HG03064 (cell line): ENCODE results near the gene ST3GAL4.

Experiments
- ATAC-seq: cut with Tn5 transposase; IDR thresholded peaks from one replicate; pipeline ENCODE4 v1.9.1; 2021; ENCODE audit warnings: low read depth; ENCODE audit not compliant: unreplicated experiment

The ST3GAL4 gene

DNA sequence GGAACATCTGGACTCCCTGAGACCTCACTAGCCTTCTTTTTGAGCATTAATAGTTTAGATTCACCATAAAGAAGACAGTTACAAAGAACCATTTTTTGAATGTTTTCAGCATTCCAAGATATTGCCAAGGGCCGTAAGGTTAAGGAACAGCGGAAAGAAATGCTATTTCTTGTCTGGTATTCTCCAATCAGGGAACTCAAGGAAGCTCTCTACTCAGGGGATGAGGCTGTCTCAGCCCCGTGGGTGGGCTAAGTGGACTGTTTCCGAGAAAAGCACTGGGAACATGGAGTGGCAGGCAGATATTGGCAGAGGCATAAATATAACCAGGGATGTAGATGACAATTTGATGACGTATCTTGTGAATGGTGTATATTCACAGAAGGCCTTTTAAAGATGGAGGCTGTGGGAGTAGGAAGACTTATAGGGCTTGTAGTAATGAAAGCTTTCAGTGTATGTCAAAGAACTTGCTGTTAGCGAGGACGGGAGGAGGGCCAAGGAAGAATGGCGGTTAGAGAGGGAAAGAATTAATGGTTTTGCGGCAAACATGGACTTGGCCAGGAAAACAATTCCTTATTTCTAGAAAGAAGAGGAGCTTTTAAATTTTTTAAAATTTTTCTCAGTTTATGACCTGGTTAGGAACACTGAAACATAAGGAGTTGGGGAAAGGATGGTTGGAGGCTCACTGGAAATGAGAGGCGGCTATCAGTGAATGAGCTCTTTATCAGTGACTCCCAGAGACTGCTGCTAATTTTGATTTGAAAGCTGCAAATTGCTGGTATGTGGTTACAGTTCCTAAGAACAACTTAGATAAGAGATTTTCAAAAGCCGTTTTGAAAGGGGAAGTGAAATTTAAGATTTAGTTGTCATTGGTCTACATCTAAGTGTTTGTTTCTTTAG, 64.6 kb downstream of the ST3GAL4 start:
- ATAC-seq, result peak; percentile 68

DNA sequence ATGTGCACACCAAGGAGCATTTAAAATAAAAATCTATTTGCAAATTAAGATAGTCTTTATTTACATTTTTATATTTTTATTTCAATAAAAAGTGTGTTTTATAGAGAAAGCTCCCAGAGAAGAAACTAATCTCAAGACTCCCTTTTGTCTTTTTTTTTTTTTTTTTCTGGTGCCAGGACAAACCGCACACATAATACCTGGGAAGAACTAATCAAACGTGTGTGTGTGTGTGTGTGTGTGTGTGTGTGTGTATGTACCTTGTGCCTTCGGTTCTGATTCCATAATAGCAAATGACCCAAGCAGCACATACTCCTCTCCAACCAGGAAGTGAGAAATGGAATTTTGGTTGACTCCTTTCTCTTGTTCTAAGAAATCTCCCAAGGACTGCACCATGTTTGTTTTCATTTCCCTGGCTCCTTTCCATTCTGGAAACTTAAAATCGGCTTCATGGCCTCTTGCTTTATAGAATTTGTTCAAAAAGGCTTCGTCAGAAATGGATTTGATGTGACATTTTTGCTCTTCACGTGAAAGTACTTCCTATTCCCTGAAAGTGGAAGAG, 65.3 kb downstream of the ST3GAL4 start:
- no peak for ATAC-seq

DNA sequence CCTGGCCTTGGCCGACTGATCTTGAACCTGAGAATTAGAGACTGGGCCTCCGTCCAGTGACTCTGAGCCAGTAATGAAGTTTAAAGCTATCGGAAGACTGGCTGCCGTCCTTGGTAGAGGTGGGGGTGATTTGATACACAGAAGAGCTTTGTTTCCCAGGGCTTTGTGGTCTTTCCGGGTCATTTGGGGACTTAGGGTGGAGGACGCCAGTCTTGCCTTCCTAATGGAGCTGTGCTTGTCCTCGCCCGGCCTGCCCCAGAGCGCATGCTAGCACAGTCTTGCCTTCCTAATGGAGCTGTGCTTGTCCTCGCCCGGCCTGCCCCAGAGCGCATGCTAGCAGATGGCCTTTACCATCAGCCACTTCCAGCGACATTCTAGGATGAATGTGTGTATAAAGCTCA, 65.8 kb downstream of the ST3GAL4 start:
- no peak for ATAC-seq

DNA sequence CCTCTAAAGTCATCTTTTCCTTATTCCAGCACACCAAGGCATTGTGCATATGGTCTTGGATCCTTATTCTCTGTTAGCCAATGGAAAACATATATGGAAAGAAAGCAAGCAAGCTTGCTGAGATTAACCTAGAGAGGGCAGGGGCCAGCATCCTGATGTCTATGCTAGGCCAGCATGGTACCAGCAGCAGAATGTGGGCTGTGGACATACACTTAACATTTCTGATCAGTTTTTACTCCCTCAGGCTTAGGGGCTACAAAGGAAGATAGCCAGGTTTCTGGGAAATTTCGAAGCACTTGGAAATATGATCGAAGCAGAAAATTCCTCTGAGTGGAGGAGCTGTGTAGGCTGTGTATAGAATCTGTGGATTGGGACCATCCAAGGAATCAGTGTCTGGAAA, 67.0 kb downstream of the ST3GAL4 start:
- ATAC-seq, result no peak

DNA sequence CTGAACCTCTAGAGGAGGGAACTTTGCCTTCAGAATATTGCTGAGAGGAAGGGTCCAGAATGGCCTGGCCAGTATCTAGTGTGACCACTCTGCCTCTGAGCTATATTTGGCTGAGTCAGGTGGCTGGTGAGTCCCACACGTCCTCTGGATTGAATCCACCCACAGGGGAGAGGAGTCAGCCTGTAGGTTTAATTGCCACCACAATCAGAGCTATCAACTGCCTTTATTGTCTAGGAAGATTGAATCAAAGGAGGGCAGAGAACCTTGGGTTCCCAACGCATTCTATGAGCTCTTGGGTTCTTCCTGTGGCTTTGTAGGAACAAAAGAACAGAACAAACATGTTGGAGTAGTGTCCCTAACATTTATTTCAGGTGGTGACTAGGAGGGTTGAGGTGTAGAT, 67.7 kb downstream of the ST3GAL4 start:
- ATAC-seq, result no peak

DNA sequence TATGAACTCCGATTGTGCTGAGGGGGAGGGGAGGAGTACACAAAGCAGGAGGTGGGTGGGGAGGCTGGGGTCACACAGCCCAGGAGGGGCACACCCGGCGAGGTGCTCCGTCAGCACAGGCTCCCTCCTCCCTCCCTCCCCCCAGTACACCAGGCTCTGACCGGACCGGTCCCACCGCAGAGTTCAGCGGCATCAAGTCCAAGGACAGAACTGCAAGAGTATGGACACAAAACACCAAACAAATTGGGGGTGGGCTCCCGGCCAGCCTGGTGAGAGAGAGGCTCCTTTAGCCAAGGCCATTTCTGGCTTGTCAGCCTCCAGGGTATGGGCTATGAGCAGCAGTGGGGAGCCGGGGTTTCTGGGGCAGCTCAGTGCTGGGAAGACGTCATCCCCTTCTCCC, 68.3 kb downstream of the ST3GAL4 start:
- no peak for ATAC-seq

DNA sequence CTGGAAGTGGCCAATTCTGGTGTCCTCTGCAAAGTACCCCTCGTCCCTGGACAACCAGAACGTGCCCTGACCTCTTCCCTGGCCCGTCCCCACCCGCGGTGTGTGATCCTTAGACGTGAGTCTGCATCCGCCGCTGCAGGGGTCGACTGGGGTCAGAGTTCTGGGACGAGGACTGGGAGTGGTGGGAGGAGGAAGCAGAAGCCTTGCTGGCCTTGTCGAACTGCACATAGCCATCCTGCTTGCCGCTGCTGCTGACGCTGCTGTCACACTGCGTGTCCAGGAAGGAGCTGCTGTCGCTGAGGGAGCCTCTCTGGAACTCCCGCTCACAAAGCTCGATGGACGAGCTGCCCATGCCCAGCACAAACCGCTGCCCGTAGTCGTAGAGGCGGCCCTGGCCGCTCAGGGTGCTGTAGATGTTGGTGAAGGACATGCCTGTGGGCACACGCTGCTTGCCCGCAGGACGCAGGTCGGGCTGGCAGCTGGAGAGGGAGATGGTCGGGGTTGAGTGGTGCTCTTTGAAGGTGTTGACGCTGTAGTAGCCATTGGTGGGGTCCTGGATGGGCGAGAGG, 69.1 kb downstream of the ST3GAL4 start:
- no peak for ATAC-seq

DNA sequence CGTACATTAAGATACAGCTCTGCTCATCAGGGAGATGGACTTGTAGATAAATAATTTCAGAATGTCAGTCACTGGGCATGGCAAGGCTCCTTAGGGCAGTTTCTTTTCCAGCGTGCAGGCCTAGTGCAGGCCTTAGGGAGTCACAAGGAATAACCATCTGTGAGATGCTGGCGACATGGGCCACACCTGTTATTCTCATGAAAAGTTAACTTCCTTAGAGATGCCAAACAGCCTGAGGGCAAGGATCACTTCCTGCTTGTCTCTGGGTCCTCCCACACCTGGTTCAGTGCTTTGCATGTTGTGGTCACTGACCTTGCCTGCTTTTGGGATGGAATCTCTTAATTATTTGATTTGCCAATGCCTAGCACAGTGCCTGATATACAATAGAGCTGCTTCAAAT, 70.6 kb downstream of the ST3GAL4 start:
- no peak for ATAC-seq

DNA sequence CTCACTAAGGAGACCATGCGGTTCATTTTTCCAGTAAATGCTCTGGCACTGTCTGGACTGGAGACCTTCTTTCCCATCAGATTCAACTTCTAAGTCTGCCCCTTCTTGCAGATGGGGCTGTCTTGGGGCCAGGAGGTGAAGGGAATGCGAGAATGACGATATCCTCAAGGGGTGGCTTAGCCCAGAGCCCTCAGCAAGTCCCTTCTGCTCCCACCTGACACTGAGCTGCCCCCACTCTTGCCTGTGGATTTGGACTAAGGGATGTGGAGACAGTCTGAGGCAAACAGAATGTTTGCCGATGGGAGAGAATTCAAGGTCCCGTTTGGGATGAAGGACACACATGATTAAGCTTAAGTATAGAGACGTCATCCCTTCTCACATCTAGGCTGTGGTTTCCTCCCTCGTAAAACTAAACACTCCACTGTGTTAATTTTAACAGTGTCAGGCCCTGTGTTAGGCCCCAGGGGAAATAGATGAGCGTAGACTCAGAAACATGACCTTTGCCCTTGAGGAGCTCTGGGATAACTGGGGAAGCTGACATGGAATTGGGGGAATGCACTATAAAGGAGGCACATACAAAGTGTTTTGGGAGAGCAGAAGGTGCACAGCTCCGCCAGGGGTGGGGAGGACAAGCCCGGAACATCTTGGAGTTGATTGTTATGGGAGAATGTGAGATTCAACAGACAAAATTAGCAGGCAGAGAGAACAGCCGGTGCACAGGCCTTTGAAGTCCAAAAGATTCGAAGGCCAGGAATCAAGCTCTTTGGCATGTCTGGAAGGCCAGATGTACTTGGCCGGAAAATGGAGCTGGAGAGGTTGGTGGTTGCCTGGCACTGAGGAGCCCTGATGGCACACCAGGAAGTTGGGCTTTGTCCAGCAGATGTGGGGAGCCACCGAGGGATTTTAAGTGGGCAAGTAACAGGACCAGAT, 71.6 kb downstream of the ST3GAL4 start:
- no peak for ATAC-seq

DNA sequence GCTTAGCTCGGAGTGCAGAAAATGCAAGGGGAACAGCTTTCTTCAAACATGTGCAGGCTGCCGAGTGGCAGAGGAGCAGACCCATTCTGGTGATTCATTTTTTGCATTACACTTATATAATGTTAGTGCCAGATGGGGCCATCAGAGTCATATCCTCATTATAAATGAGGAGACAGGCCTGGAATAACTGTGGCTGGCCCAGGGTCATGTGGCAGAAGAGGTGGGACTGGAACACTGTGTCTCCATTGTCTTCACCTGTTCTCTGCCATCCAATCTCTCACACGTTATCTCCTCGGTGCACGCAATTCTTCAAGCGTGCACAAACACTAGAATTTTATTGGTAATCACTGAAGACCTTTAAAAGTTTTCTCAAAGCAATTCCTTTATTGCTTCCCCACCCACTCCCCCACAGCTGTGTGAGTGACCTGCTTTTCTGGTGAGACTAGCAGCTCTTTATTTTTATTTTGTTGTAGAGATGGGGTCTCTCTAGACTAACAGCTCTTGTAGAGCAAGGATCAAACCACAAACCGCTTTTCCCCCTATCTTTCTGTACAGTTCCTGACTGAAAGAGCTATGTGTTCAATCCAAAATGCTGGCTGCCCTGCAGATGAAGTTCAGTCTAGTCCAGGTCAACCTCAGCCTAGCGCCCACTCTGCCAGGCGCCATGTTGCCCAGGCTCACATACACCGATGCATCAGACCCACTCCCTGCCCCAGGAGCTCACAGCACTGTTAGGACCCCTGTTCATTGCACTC, 75.3 kb downstream of the ST3GAL4 start:
- no peak for ATAC-seq

DNA sequence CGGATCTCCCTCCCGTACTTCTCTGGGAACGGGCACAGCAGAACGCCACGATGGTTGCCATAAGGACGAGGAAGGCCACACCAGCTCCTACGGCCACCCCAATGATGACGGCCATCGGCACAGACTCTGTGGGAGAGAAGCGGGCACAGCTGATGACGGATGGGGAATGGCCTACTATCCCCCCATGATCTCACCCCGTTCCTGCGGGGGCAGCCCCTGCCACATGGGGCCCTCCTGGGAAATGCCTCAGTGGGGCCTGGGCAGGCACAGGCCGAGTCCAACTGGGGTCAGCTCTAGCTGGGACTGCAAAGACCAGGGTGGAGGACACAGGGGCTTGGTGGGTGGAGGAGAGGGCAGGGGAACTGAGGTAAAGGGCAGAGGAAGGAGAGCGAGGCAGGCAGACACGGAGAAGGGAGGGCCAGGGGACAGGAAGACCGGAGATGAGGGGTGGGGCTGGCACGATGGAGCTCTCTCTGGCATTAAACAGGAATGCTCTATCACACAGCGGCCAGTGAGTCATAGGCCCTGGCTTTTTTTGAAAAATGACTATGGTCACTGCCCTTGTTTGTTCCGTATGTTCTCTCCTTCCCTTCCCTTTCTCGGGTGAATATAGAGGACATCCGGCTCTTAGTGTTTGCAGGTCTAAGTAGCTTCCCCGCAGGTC, 76.0 kb downstream of the ST3GAL4 start:
- ATAC-seq, result no peak

DNA sequence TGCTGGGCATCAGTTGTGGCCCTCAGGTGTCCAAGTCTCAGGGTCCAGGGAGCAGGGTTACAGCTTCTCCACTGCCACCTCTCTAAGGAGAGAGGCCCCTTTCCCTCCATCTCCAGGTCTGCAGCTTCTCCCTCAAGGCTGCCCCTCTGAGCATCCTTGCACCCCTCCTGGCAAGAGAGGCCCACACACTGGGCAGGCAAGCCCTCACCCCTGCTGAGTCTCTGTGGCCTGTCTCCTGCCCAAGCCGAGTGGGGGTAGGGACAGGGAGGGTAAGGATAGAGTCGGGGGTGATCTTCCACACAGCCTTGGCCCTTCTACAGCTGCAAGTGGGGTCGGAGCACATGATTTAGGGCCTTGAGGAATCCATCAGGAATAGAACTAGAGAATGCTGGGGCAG, 76.6 kb downstream of the ST3GAL4 start:
- no peak for ATAC-seq

DNA sequence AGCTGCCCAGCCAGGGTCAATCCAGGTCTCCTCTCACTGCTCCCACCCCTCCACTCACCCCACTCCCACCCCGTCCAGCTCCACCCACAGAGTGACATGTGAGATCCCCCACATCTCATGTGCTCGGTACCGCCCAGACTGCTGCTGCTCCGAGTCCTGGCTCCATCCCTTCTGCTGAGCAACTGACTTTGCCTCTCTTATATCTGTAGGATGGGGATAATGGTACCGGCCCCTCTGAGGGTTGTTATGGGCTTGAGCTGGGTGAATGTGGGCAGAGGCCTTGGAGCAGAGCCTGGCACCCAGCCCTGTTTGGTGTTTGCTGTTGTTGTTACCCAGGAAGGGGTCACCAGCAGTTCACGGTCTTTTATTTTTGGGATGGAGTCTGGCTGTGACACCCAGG, 77.0 kb downstream of the ST3GAL4 start:
- no peak for ATAC-seq

DNA sequence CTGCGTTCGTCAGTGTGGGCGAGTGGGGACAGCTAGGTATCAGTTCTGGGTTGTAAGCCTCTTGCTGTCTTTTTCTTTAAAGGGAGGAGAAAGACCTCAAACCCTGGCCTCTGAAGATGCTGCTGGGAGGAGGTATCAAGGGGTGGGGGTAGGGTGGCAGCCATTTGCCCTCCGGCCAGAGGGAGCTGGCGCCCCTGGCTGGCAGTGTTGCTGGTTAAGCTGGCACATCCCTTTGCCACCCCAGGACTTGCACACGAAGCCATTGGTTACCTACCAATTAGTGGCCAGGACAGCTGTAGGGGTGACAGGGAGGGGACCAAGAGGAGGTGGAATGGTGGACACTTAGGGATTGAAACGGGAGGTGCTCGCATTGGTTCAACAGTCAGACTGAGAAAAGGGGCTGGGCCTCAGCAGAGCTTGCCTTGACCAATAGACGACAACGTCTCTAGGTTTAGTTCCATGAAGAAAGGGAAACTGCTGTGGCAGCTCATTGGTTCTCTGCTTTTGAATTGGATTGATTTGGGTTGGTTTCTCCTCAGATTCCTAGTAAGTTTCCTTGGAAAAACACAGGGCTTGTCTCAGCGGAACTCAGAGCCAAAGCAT, 77.9 kb downstream of the ST3GAL4 start:
- no peak for ATAC-seq

DNA sequence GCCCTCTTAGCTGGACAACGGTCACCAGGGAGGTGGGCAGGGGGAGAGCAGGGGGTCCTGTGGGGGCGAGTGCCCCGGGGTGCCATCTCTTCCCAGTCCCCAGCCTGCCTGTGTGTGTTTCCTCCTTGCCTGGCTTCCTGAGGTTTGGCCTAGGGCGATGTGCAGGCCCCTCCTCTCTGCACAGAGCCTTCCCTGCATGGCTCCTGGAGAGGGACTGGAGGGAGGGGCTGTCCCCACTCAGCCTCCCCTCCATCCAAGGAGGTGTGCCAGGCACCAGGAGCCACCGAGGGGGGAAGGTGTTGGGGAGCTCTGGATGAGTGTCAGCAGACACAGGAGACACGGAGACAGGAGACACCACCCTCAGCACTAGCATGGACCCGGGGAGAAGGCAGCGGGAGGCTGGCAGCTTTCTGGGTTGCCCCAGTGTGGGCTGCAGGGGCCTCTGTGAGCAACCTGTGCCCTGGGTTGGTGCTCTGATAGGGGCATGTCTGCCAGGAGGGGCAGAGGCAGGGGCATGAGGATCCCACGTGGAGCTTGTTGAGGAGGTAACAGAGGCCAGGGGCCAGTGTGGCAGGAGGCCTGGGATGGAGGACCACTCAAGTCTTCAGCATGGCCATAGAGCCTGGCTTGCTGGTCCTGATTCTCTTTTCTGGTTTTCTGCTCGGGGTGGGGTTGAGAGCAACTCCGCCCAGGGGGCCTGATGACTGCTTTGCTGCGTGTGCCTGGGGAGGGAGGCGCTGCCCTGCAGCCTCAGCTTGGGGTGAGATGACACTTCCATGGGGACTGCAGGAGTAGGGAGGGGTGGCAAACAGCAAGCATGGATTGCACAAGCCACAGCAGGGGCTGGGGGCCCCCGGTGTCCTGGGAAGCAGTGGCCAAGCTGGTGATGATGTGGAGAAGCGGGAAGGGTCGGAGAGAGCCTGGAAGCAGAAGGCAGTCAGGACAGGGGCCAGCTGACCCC, 78.8 kb downstream of the ST3GAL4 start:
- ATAC-seq, result no peak

DNA sequence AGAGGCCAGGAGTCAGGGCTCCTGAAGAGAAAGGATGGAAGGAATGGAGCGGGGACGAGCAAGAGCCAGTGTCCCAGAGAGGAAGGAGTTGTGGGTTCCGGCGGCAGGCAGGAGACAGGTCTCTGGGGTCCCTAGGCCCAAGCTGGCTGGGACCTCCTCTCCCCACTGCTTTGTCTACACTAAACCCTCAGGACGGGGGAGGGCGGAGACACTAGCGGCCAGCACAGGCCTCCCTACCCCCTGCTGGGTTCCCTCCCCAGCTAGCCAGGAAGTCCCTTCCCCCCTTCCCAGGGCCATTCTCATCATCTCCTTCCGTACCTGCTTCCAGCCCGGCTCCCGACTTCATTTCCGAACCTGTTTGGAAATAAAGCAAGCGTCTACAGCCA, 79.5 kb downstream of the ST3GAL4 start:
- no peak for ATAC-seq

DNA sequence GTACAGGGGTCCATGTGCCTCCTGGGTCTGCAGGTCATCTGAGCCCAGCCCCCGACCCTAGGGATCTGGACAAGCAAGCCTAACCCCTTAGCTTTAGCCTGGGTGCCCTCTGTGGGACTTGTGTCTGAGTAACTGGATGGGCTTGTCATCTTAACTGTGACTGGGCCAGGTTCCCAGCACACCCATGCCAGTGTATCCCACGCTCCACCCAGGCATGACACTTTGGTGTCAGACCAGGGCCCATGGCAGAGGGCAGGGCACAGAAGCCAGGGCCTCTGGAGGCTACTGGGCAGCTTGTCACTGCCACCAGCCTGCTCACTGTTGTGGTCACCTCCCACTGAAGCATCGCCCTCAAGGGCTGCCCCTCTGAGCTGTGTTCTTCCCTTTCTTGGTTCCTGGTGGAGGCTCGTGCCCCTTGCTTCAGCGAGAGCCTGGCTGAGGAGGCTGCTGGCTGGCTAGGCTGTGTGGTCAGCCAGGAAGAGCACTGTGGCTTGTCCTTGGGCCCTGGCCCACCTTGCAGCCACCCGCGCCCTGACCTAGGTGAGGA, 80.8 kb downstream of the ST3GAL4 start:
- ATAC-seq, result no peak

DNA sequence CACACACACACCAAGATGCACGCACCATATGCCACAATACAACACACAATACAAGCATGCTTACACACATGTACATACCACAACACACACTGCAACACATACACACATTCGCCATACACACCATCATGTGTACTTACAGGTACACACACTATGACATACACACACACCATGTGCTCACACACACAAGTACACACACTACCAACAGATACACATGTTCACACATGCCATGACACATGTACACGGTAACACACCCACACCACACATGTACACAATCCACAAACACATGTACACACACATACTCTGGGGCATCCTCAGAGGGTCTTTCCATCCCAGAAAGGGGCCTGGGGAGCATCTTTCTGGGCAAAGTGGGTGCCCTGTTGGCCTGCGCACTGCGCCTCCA, 82.2 kb downstream of the ST3GAL4 start:
- no peak for ATAC-seq
